ENCODE measurements around the gene ZNF554.
"Not testable (repeated sequence)": the region's sequence is repeated elsewhere in the genome, so short reads cannot be mapped to it uniquely, and the experiment has no call there.

ZNF554 gene

GRCh38 chr19:2806736-2807378 is 12.8 kb upstream of the ZNF554 start:
- in situ Hi-C loops (cut with MboI; ENCODE audit: low sequenced_read_pairs), result no loop called here

- in situ Hi-C loops (cut with MboI; ENCODE audit: low sequenced_read_pairs), result no loop called here
These were observed 12.1 kb upstream of the ZNF554 start for GRCh38 chr19:2807379-2808128.

- in situ Hi-C loops (cut with MboI; ENCODE audit: low sequenced_read_pairs), result no loop called here
These were observed 11.3 kb upstream of the ZNF554 start for GRCh38 chr19:2808129-2808941.

- in situ Hi-C loops (cut with MboI; ENCODE audit: low sequenced_read_pairs), result no loop called here
These were observed 10.1 kb upstream of the ZNF554 start for GRCh38 chr19:2809387-2810140.

GRCh38 chr19:2810141-2811091 is 9.3 kb upstream of the ZNF554 start:
- in situ Hi-C loops (cut with MboI; ENCODE audit: low sequenced_read_pairs), result no loop called here

- in situ Hi-C loops (cut with MboI; ENCODE audit: low sequenced_read_pairs), result no loop called here
These were observed 8.4 kb upstream of the ZNF554 start for GRCh38 chr19:2811221-2811722.

- in situ Hi-C loops (cut with MboI; ENCODE audit: low sequenced_read_pairs), result no loop called here
These were observed 7.8 kb upstream of the ZNF554 start for GRCh38 chr19:2811735-2812413.

GRCh38 chr19:2812414-2813234 is 7.0 kb upstream of the ZNF554 start:
- in situ Hi-C loops (cut with MboI; ENCODE audit: low sequenced_read_pairs), result no loop called here

- in situ Hi-C loops (cut with MboI; ENCODE audit: low sequenced_read_pairs), result no loop called here
These were observed 6.2 kb upstream of the ZNF554 start for GRCh38 chr19:2813235-2814160.

GRCh38 chr19:2814426-2814825 is 5.2 kb upstream of the ZNF554 start:
- in situ Hi-C loops (cut with MboI; ENCODE audit: low sequenced_read_pairs), result no loop called here

- in situ Hi-C loops (cut with MboI; ENCODE audit: low sequenced_read_pairs), result no loop called here
These were observed 4.5 kb upstream of the ZNF554 start for GRCh38 chr19:2815191-2815614.

GRCh38 chr19:2815923-2816322 is 3.7 kb upstream of the ZNF554 start:
- in situ Hi-C loops (cut with MboI; ENCODE audit: low sequenced_read_pairs), result no loop called here

GRCh38 chr19:2816641-2817040 is 3.0 kb upstream of the ZNF554 start:
- in situ Hi-C loops (cut with MboI; ENCODE audit: low sequenced_read_pairs), result no loop called here

- in situ Hi-C loops (cut with MboI; ENCODE audit: low sequenced_read_pairs), result not testable (repeated sequence)
These were observed 2.3 kb upstream of the ZNF554 start for GRCh38 chr19:2817237-2817829.

GRCh38 chr19:2820112-2820702 is 539 bp downstream of the ZNF554 start:
- in situ Hi-C loops (cut with MboI; ENCODE audit: low sequenced_read_pairs), result no loop called here

GRCh38 chr19:2822846-2823245 is 3.2 kb downstream of the ZNF554 start:
- in situ Hi-C loops (cut with MboI; ENCODE audit: low sequenced_read_pairs), result no loop called here

All from HL-60/S4 treated with phorbol 12-myristate 13-acetate at 8.2 ng/mL for 4 days and 3 days (cell line).